Measurements from ENCODE around the gene FAM83C.

- no peak for TF ChIP-seq POLR2AphosphoS5 (IDR thresholded peaks at IDR 0.05; ENCODE audit: low read depth, low read length)
- TF ChIP-seq POLR2A (IDR thresholded peaks at IDR 0.05; ENCODE audit: low read depth, low read length), result no peak
- no peak for TF ChIP-seq TAF1 (IDR thresholded peaks at IDR 0.05; ENCODE audit: low read depth, low read length)
- no peak for TF ChIP-seq SPI1 (IDR thresholded peaks at IDR 0.05; ENCODE audit: low read depth, low read length)
- TF ChIP-seq PAX5 (IDR thresholded peaks at IDR 0.05; ENCODE audit: insufficient read depth, low read length, severe bottlenecking), result no peak
These were observed 34.5 kb upstream of the FAM83C start for GRCh38 chr20:35326740-35327073.
